A549 treated with ZK216348 at 1 μM for 4 hours (cell line): ENCODE measurements around the gene NRXN2. TPM values are rescaled to one million over a fixed set of nuclear protein-coding genes. Genes with fewer than 3 reads are reported as not detected.

Experiments used
- total RNA-seq: library from RNA; stranded (reverse); fragments of 200-300 nt; extraction: Qiagen RNA extraction; gene quantifications from 5 replicates; pipeline ENCODE4 v1.2.3, GENCODE V29; 2022; ENCODE audit warnings: low read depth

NRXN2 gene
- total RNA-seq, result 0.11 to 0.87 TPM (median 0.24 TPM) in 5 replicates

DNA sequence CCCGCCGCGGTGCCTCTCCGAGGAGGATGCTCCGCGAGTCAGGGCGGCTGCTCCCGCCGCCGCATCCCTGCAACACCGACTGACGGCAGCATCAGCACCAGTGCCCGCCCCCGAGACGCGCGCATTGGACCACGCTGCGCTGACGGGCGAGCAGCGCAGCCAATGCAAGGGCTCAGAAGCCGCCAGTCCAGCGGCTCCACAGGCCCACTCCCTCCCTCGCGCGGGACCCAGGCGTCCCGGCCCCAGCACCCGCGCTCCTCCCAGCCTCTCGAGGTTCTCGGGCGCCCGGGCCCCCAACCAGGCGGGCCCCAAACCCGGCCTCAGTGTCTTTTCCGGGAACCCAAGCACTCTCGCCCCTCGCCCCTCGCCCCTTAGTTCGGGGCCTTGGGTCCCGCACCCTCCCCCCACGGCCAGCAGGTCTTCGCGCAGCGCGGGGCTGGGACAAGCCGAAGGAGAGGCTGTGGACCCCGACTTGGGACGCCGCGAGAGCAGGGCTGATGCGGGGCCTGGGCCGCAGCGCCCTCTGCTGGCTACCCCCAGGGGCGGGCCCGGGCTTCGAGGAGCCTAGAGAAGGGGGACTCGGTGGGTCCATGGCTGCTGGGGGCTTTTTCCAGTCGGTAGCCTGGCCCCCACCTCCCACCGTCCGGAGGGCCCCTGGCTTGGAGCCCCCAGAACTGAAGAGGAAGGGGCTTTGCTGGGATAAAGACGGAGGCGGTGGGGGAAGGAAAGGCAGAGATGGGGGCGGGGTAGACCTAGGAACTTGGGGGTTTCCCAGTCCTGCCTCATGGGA lies at the start of gene NRXN2:
Gene NRXN2, minus strand, starts transcription at position 81 of the 790 bp plus-strand sequence. CDS start 9,498 bp downstream, outside the sequence.

DNA sequence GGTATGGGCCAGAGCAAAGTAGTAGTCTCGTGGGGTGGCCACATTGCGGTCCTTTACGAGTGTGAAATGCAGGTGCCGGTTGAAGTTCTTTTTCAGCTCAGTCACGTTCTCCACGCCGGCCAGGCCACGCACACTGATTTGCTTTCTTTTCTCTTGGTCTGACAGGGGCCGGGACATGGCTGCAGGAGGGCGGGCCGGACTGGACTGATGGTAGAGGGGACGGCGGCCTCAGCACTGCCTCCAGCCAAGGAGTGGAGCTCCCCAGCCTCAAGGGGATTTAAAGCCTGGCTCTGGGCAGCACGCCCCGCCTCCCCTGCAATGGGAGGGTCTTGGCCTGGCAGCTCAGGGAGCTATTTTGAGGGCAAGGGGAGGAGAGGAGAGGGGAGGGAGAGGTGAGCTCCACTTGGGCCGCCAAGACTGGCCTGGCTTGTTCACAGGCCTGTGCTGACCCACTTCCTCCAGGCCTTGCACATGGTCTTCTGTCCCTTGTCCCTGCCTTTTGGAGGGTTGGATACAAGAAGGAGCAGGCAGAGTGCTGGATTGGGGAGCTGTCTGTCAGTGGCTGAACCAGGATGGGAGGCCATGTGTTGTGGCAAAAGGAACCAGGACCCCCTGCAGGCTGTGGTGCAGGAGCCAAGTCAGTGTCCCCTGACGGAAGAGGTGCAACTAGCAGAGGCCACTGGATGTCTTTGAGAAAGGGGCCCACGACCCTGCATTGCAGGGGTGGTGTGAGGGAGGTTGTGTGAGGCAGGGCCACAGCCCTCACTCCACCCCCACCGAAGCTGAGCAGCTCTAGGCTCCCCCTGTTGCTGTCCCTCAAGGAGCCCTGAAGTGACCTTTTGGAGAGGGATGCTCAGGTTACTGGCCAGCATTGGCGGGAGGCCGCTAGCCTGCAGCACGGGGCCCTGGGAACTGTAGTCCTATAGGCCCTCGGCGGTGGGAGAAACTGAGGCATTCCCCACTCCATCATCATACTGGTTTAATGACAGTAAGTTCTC lies 37.0 kb upstream of the NRXN2 start, which contains the start of gene PYGM:
Gene PYGM, minus strand, starts transcription at position 253 of the 998 bp plus-strand sequence. Its CDS starts 76 bp downstream, at position 177.

DNA sequence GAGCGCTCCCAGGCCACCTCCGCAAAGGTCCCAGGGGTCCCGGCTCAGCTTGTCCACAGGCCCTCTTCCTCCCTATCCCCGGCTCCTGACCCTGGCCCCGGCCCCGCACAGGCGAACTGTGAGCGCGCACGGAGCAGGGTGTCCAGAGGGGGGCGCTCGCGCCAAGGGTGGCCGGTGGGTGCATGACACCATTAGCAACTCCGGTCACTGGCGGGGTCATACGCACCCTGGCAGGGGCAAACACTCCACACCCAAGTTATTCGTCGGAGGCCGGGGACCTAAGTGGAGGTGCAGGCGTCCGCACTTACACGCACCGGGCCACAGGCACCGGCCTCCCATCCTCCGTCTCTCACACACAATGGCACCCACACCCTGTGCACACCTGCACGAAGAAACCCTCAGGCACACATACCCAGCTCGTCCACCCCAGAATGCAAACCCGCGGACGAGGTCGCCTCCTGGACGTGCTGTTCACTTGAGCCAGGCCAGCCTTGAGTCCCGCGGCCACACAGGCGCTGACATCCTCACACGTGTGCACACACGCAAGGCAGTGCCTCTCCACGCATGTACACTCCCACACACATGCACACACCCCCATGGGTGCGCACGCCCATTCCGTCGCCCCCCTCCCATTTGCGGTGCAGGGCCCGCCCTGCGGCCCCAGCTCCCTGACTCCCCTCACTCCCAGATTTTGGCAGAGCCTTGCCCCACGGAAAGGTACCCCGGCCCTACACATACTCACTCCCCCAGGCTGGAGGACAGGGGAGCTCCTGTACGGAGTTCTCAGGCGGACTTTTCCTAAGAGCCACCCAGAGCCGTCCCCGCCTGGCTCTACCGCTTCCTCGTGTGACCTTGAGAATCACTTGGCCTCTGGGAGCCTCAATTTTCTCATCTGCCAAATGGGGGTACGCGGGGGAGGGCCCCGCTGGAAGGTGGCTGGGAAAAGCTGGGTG lies 20.9 kb upstream of the NRXN2 start, which contains the start of gene RASGRP2:
Gene RASGRP2, minus strand, starts transcription at position 552 of the 953 bp plus-strand sequence. CDS start 1,276 bp downstream, outside the sequence.

DNA sequence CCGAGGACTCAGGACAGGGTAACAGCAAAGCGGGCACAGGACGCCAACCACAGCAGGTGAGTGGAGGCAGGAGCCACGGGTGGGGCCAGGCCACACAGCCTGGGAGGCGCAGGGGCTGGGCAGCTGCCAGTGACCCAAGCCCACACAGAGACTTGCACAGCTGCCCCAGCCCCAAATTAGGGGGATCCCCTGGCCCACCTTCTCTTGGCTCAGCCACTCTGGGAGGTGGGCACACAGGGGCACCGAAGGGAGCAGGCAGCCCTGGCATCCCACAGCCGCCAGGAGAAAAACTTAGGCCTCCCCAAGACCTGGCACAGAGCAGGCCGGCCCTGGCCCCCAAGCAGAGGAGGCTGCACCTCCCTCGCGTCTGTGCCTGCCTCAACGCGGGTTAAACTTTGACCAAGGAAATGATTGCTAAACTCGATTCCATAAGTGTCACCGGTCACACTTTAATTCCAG lies 132.2 kb downstream of the NRXN2 start, which contains the start of gene SLC22A12:
Gene SLC22A12, plus strand, starts transcription at position 458 of the 459 bp plus-strand sequence. CDS start 337 bp downstream, outside the sequence.

Other genes with a start within 250 kb of the NRXN2 start
- gene SLC22A11, start 167.3 kb downstream of the NRXN2 start, total RNA-seq, result 0.12 TPM in 1 of 5 replicates, not detected in the others
- not detected in 5 replicates for gene SLC22A12, start 132.0 kb downstream of the NRXN2 start, total RNA-seq
- gene RASGRP2, start 20.9 kb upstream of the NRXN2 start, total RNA-seq, result 0.76 to 1.0 TPM (median 0.88 TPM) in 5 replicates
- 0.36 to 0.73 TPM (median 0.39 TPM) in 5 replicates for gene PYGM, start 36.8 kb upstream of the NRXN2 start, total RNA-seq
- 158 to 212 TPM (median 184 TPM) in 5 replicates for gene SF1, start 55.3 kb upstream of the NRXN2 start, total RNA-seq
- gene MAP4K2, start 80.0 kb upstream of the NRXN2 start, total RNA-seq, result 5.2 to 11.6 TPM (median 9.0 TPM) in 5 replicates
- 22.9 to 46.9 TPM (median 42.3 TPM) in 5 replicates for gene MEN1, start 87.4 kb upstream of the NRXN2 start, total RNA-seq
- gene CDC42BPG, start 121.5 kb upstream of the NRXN2 start, total RNA-seq, result 0.83 to 2.2 TPM (median 1.7 TPM) in 5 replicates
- gene EHD1, start 155.4 kb upstream of the NRXN2 start, total RNA-seq, result 93.7 to 127 TPM (median 121 TPM) in 5 replicates
- gene ATG2A, start 194.0 kb upstream of the NRXN2 start, total RNA-seq, result 10.9 to 23.2 TPM (median 22.0 TPM) in 5 replicates
- 2.7 to 6.1 TPM (median 4.4 TPM) in 5 replicates for gene PPP2R5B, start 201.5 kb upstream of the NRXN2 start, total RNA-seq
- not detected in 5 replicates for gene GPHA2, start 212.7 kb upstream of the NRXN2 start, total RNA-seq
- not detected in 5 replicates for gene MAJIN, start 248.9 kb upstream of the NRXN2 start, total RNA-seq